Loucy (cell line): ENCODE results near the gene EPHA5.

Source experiments
- H2AFZ ChIP-seq: fragments of 200-600 bp; sonication (generic); 2 replicates; pipeline ENCODE4 v1.6.0; 2016; ENCODE audit warnings: antibody characterized with exemption, mild to moderate bottlenecking, low read length, moderate library complexity
- H3F3A ChIP-seq: fragments of 200-600 bp; 2 replicates; pipeline ENCODE4 v1.6.0; 2016; ENCODE audit warnings: antibody characterized with exemption, low read depth, mild to moderate bottlenecking
- H3K27me3 ChIP-seq: fragments of 200-600 bp; sonication (generic); 2 replicates; pipeline ENCODE4 v1.6.1; 2014; ENCODE audit warnings: low read length, mild to moderate bottlenecking; ENCODE audit not compliant: insufficient read depth, poor library complexity, severe bottlenecking
- H3K36me3 ChIP-seq: fragments of 200-600 bp; sonication (generic); 2 replicates; pipeline ENCODE4 v1.6.1; 2016; ENCODE audit warnings: low read length; ENCODE audit not compliant: insufficient read depth
- H3K4me1 ChIP-seq: fragments of 200-600 bp; sonication (generic); 2 replicates; pipeline ENCODE4 v1.5.1; 2014; ENCODE audit warnings: low read length, mild to moderate bottlenecking; ENCODE audit not compliant: insufficient read depth, poor library complexity, severe bottlenecking
- H3K4me2 ChIP-seq: fragments of 200-600 bp; sonication (generic); 2 replicates; pipeline ENCODE4 v1.6.0; 2014; ENCODE audit warnings: antibody characterized with exemption, low read length, low read depth, mild to moderate bottlenecking; ENCODE audit not compliant: poor library complexity, severe bottlenecking
- H3K4me3 ChIP-seq: fragments of 200-600 bp; sonication (generic); 2 replicates; pipeline ENCODE4 v1.5.1; 2014; ENCODE audit warnings: low read length, mild to moderate bottlenecking, mixed read lengths; ENCODE audit not compliant: poor library complexity, severe bottlenecking
- H3K79me2 ChIP-seq: fragments of 200-600 bp; sonication (generic); 2 replicates; pipeline ENCODE4 v1.6.1; 2014; ENCODE audit warnings: low read length; ENCODE audit not compliant: insufficient read depth
- H3K9ac ChIP-seq: fragments of 200-600 bp; sonication (generic); 2 replicates; pipeline ENCODE4 v1.6.0; 2014; ENCODE audit warnings: mild to moderate bottlenecking, low read depth, low read length, moderate library complexity; ENCODE audit not compliant: poor library complexity, severe bottlenecking
- H3K9me2 ChIP-seq: fragments of 200-600 bp; sonication (generic); replicated peaks from 2 replicates; pipeline ENCODE4 v1.6.1; 2016; ENCODE audit warnings: low read depth, low read length, mixed read lengths
- H3K9me3 ChIP-seq: fragments of 200-600 bp; sonication (generic); 2 replicates; pipeline ENCODE4 v1.6.1; 2014; ENCODE audit warnings: mild to moderate bottlenecking, antibody characterized with exemption, low read length, low read depth; ENCODE audit not compliant: insufficient read depth
- H4K20me1 ChIP-seq: fragments of 200-600 bp; sonication (generic); 2 replicates; pipeline ENCODE4 v1.6.0; 2014; ENCODE audit warnings: antibody characterized with exemption, low read length, mild to moderate bottlenecking; ENCODE audit not compliant: insufficient read depth, poor library complexity, severe bottlenecking
- CTCF ChIP-seq: fragments of 200-600 bp; sonication (generic); conservative IDR thresholded peaks from 2 replicates; pipeline ENCODE4 v1.5.1; 2014; ENCODE audit warnings: mild to moderate bottlenecking, antibody characterized with exemption, low read length
- EZH2phosphoT487 ChIP-seq: fragments of 200-600 bp; IDR thresholded peaks from 2 replicates; pipeline ENCODE4 v1.6.1; 2018; ENCODE audit warnings: antibody characterized with exemption, mild to moderate bottlenecking, moderate library complexity, borderline replicate concordance

The EPHA5 gene

DNA sequence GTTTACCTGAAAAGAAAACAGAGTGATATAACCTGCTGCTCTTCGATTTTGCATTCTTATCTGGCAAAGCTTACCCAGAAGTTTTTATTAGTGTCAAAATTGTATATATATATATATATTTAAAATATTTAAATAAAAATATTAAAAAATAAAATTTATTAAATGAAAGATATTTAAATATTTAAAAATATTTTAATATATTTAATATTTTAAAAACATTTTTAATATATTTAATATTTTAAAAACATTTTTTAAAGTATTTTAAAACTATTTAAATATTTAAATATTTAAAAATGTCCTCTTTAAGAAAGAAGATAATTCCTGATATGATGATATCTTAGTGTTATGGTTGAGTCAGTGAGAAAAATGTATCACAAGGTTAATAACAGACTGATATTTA is 317.2 kb downstream of the EPHA5 start:
- Histone ChIP-seq H3K9me2 (no peaks in the 10 kb centered on the region), H2AFZ (no peak overlapping the region), H3K9me3 (no peaks in the 10 kb centered on the region), H3K4me3 (no peak overlapping the region), H3K36me3 (no peaks in the 10 kb centered on the region), H3K4me2 (no peak overlapping the region), H3F3A (no peaks in the 10 kb centered on the region), H4K20me1 (no peaks in the 10 kb centered on the region), H3K27me3 (no peaks in the 10 kb centered on the region), H3K4me1 (no peaks in the 10 kb centered on the region), H3K9ac (no peak overlapping the region), H3K79me2 (no peaks in the 10 kb centered on the region)
- TF ChIP-seq EZH2phosphoT487, result no peak
- no peak for TF ChIP-seq CTCF

DNA sequence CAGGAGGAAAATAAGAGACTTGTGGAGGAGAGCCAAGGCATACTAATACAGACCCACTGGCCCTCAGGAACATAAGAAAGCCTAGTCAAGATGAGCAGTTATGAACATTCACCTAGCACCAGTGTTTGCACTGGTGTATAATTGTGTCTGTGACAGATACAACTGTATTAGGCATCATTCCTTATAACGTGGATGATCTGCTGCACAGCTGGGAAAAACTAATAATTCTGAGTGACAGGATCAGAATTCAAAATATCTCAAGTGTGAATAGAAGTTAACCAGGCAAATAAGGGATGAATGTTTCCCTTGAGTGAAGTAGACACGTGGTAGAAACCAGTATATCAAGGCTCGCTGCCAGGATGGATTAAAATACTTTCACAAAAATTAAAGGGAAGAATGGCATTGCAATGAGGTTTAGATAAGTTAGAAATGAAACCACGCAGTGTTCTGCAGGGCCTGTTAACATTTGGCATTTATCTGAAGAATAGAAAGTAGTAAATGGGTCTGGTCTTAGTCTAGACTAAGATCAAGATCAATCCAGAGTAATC is 325.9 kb downstream of the EPHA5 start:
- Histone ChIP-seq H3K36me3 (no peaks in the 10 kb centered on the region), H4K20me1 (no peaks in the 10 kb centered on the region), H3K9ac (no peak overlapping the region), H3K9me3 (no peaks in the 10 kb centered on the region), H3F3A (no peaks in the 10 kb centered on the region), H3K27me3 (no peaks in the 10 kb centered on the region), H2AFZ (no peak overlapping the region), H3K9me2 (no peaks in the 10 kb centered on the region), H3K79me2 (no peaks in the 10 kb centered on the region), H3K4me2 (no peak overlapping the region), H3K4me1 (no peaks in the 10 kb centered on the region), H3K4me3 (no peak overlapping the region)
- no peak for TF ChIP-seq CTCF
- TF ChIP-seq EZH2phosphoT487, result no peak

DNA sequence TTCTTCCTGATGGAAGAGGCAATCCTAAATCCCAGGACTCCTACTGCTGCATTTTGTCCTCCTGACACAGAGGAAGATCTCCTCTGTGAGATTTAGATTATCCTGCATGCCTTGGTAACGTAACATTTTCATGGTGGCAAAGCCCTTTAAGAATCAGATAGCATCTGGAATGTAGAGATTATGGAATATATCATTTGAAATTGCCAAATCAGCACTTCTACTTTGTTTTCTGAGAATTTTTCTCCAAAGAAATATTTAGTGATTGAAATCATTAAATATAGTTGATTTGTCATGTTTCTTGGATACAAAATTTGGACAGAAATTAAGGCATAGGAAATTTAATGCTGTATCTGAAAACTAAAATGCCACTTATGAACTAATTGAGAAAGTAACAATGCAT is 326.9 kb downstream of the EPHA5 start:
- H3F3A ChIP-seq, result no peaks in the 10 kb centered on the region
- TF ChIP-seq CTCF, result no peak
- no peak for TF ChIP-seq EZH2phosphoT487
- no peak overlapping the region for H3K9ac ChIP-seq
- H3K4me3 ChIP-seq, result no peak overlapping the region
- no peaks in the 10 kb centered on the region for H3K4me1 ChIP-seq
- no peak overlapping the region for H3K4me2 ChIP-seq
- no peaks in the 10 kb centered on the region for H3K36me3 ChIP-seq
- no peaks in the 10 kb centered on the region for H3K9me2 ChIP-seq
- H3K27me3 ChIP-seq, result no peaks in the 10 kb centered on the region
- no peaks in the 10 kb centered on the region for H3K79me2 ChIP-seq
- no peak overlapping the region for H2AFZ ChIP-seq
- H3K9me3 ChIP-seq, result no peaks in the 10 kb centered on the region
- no peaks in the 10 kb centered on the region for H4K20me1 ChIP-seq
